ENCODE measurements around the gene AUTS2.

AUTS2 gene

GRCh38 chr7:70193514-70193913 is 595.2 kb downstream of the AUTS2 start:
- no peak for TF ChIP-seq CTCF (IDR thresholded peaks at IDR 0.05)
- Mint-ChIP-seq H3K4me3 (no peak overlapping the region), H3K36me3 (ENCODE audit: low read depth) (peaks cover 56% of the 10 kb centered on the region), H3K4me1 (no peaks in the 10 kb centered on the region), H3K9me3 (peaks cover 48% of the 10 kb centered on the region), H3K27ac (no peak overlapping the region), H3K27me3 (ENCODE audit: low read depth, poor library complexity) (no peaks in the 10 kb centered on the region)
- DNase-seq: no peak

GRCh38 chr7:70208236-70209063 is 610.2 kb downstream of the AUTS2 start:
- no peak for DNase-seq
- H3K36me3 Mint-ChIP-seq (ENCODE audit: low read depth): peaks cover 3% of the 10 kb centered on the region
- no peak overlapping the region for H3K27ac Mint-ChIP-seq
- peaks cover 6% of the 10 kb centered on the region for H3K4me1 Mint-ChIP-seq
- no peak for TF ChIP-seq CTCF (IDR thresholded peaks at IDR 0.05)
- no peaks in the 10 kb centered on the region for H3K27me3 Mint-ChIP-seq (ENCODE audit: low read depth, poor library complexity)
- H3K4me3 Mint-ChIP-seq: no peak overlapping the region
- H3K9me3 Mint-ChIP-seq: no peaks in the 10 kb centered on the region

GRCh38 chr7:70210200-70210935 is 612.1 kb downstream of the AUTS2 start:
- Mint-ChIP-seq H3K4me1 (peaks cover 6% of the 10 kb centered on the region), H3K36me3 (ENCODE audit: low read depth) (peaks cover 3% of the 10 kb centered on the region), H3K9me3 (no peaks in the 10 kb centered on the region), H3K27ac (no peak overlapping the region), H3K27me3 (ENCODE audit: low read depth, poor library complexity) (no peaks in the 10 kb centered on the region), H3K4me3 (no peak overlapping the region)
- TF ChIP-seq CTCF (IDR thresholded peaks at IDR 0.05): no peak
- DNase-seq: no peak

GRCh38 chr7:70210936-70211310 is 612.6 kb downstream of the AUTS2 start:
- DNase-seq: peak; percentile 9
- Mint-ChIP-seq H3K4me1 (peaks cover 6% of the 10 kb centered on the region), H3K9me3 (no peaks in the 10 kb centered on the region), H3K27ac (no peak overlapping the region), H3K4me3 (no peak overlapping the region), H3K36me3 (ENCODE audit: low read depth) (peaks cover 3% of the 10 kb centered on the region), H3K27me3 (ENCODE audit: low read depth, poor library complexity) (no peaks in the 10 kb centered on the region)
- TF ChIP-seq CTCF (IDR thresholded peaks at IDR 0.05): no peak

GRCh38 chr7:70212281-70212680 is 614.0 kb downstream of the AUTS2 start:
- Mint-ChIP-seq H3K27me3 (ENCODE audit: low read depth, poor library complexity) (no peaks in the 10 kb centered on the region), H3K36me3 (ENCODE audit: low read depth) (peaks cover 3% of the 10 kb centered on the region), H3K9me3 (no peaks in the 10 kb centered on the region), H3K4me3 (no peak overlapping the region), H3K4me1 (peaks cover 17% of the 10 kb centered on the region), H3K27ac (no peak overlapping the region)
- TF ChIP-seq CTCF (IDR thresholded peaks at IDR 0.05): no peak
- DNase-seq: no peak
